Endothelial cell (in vitro differentiated cells): Measurements from ENCODE around the gene ORM2. TPM values are rescaled to one million over a fixed set of nuclear protein-coding genes. Genes with fewer than 3 reads are reported as not detected.

Experiments
- DNase-seq: peaks from one replicate; pipeline ENCODE4 v3.0.0; 2021; ENCODE audit warnings: low spot score
- H3K27ac Mint-ChIP-seq: one replicate; pipeline ENCODE4 v1.8.0; 2021; ENCODE audit warnings: mixed read lengths, inconsistent platforms; ENCODE audit not compliant: unreplicated experiment
- H3K27me3 Mint-ChIP-seq: one replicate; pipeline ENCODE4 v1.8.0; 2021; ENCODE audit warnings: mild to moderate bottlenecking, moderate library complexity, mixed read lengths, inconsistent platforms; ENCODE audit not compliant: unreplicated experiment
- H3K36me3 Mint-ChIP-seq: one replicate; pipeline ENCODE4 v1.8.0; 2021; ENCODE audit warnings: mild to moderate bottlenecking, low read depth, mixed read lengths, inconsistent platforms; ENCODE audit not compliant: unreplicated experiment
- H3K4me1 Mint-ChIP-seq: one replicate; pipeline ENCODE4 v1.8.0; 2021; ENCODE audit warnings: mild to moderate bottlenecking, mixed read lengths, inconsistent platforms; ENCODE audit not compliant: unreplicated experiment
- H3K4me3 Mint-ChIP-seq: one replicate; pipeline ENCODE4 v1.8.0; 2021; ENCODE audit warnings: mild to moderate bottlenecking, mixed read lengths, inconsistent platforms; ENCODE audit not compliant: unreplicated experiment
- H3K9me3 Mint-ChIP-seq: one replicate; pipeline ENCODE4 v1.8.0; 2021; ENCODE audit warnings: mixed read lengths, inconsistent platforms; ENCODE audit not compliant: unreplicated experiment
- CTCF ChIP-seq: fragments of 200-600 bp; sonication (generic); IDR thresholded peaks from one replicate; pipeline ENCODE4 v1.5.0; 2021; ENCODE audit warnings: antibody characterized with exemption; ENCODE audit not compliant: unreplicated experiment
- total RNA-seq: library from RNA; stranded (reverse); fragmentation: NEBNext Ultra II Directional; extraction: Animal tissue kit (Norgen Biotek cat#: 25700); gene quantifications from one replicate; pipeline ENCODE4 v1.2.1, GENCODE V29; 2021; ENCODE audit not compliant: unreplicated experiment

The ORM2 gene
- total RNA-seq, 1 donor from 2014 or later: not detected

DNA sequence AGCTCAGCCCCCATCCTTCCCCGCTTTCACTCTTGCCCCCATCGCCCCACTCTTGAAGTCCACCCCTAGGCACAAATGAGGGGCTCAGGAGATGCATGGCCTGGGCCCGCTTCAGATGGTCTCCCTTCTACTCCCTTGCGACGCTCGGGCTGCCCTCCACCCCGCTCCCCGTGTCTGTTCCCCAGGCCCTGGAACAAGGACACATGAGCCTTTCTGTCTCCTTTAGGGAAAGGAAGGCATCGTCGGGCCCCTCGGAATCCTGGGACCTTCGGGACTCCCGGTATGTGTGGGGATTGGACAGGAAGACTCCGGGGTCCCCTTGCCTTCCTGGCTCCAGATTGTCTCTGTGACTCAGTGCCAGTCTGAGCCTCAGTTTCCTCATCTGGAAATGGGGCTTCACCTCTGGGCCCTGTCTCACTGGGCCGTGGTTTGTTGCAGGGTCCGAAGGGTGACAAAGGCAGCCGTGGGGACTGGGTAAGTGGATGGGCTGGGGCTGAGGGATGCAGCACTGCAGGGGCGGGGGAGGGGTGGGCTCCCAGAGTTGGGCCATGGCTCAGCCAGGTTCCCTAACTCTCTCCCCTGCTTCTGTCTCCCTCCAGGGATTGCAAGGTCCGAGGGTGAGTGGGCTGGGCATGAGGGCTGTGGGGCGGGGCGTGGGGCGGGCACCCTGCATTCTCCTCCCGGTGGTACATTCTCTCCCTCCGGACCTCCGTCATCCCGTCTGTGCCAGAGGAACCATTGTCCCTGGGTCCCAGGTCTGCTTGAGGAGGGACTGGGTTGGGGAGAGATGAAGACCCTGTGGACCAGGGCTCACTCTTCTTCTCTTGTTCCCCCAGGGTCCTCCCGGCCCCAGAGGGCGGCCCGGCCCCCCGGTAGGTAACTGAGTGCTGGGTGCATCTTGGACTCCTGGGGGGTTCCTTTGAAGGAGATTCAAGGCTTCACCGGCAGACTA, 28.5 kb upstream of the ORM2 start:
- TF ChIP-seq CTCF: no peak
- Mint-ChIP-seq H3K4me3 (no peak overlapping the region), H3K9me3 (no peaks in the 10 kb centered on the region), H3K27me3 (no peaks in the 10 kb centered on the region), H3K4me1 (no peaks in the 10 kb centered on the region), H3K36me3 (peaks cover 20% of the 10 kb centered on the region), H3K27ac (no peak overlapping the region)
- no peak for DNase-seq

GRCh38 chr9:114301798-114302565, 27.7 kb upstream of the ORM2 start:
- no peaks in the 10 kb centered on the region for H3K4me1 Mint-ChIP-seq
- DNase-seq: no peak
- H3K9me3 Mint-ChIP-seq: no peaks in the 10 kb centered on the region
- peaks cover 19% of the 10 kb centered on the region for H3K36me3 Mint-ChIP-seq
- no peak overlapping the region for H3K27ac Mint-ChIP-seq
- no peaks in the 10 kb centered on the region for H3K27me3 Mint-ChIP-seq
- no peak overlapping the region for H3K4me3 Mint-ChIP-seq
- no peak for TF ChIP-seq CTCF

DNA sequence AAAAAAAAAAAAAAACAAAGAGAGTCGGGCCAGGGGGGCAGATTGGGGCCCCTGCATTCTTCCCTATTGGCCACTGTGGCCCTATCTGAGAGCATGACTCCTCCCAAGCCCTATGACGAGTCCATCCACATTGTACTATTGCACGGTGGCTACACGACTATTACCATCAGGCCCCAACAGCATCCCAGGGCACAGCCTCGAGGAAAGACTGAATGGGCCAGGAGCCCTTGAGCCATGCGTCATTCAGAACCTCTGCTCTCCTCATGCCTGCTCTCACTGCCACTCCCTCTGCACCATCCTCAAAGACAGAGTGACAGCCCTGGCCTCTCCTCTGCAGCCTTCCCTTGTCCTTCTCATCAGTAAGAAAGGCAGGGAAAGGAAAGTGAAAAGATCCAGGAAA, 26.9 kb upstream of the ORM2 start:
- no peaks in the 10 kb centered on the region for H3K9me3 Mint-ChIP-seq
- DNase-seq: no peak
- H3K36me3 Mint-ChIP-seq: peaks cover 16% of the 10 kb centered on the region
- H3K27ac Mint-ChIP-seq: no peak overlapping the region
- no peaks in the 10 kb centered on the region for H3K4me1 Mint-ChIP-seq
- no peak for TF ChIP-seq CTCF
- no peak overlapping the region for H3K4me3 Mint-ChIP-seq
- H3K27me3 Mint-ChIP-seq: peaks cover 5% of the 10 kb centered on the region

- no peak for DNase-seq
- Mint-ChIP-seq H3K36me3 (peaks cover 18% of the 10 kb centered on the region), H3K4me1 (no peaks in the 10 kb centered on the region), H3K27me3 (peaks cover 5% of the 10 kb centered on the region), H3K9me3 (no peaks in the 10 kb centered on the region), H3K27ac (no peak overlapping the region), H3K4me3 (no peak overlapping the region)
- TF ChIP-seq CTCF: no peak
Measured at GRCh38 chr9:114303571-114303970, 26.1 kb upstream of the ORM2 start.
